Ovary (tissue), 3 donors: Measurements from ENCODE around the gene SLC39A11.

Source experiments
- CTCF ChIP-seq, 3 donors: fragments of 450-650 bp in 2 of 3; fragments of 200-600 bp in 1 of 3; IDR thresholded peaks; one replicate each; pipeline versions ENCODE4 v1.5.1 to v1.8.0; 2016 to 2022; ENCODE audit warnings: antibody characterized with exemption in 3 of 3, mild to moderate bottlenecking in 1 of 3
- EP300 ChIP-seq: sonication (generic); formaldehyde crosslinking; IDR thresholded peaks from one replicate; pipeline ENCODE4 v1.6.1; 2017; ENCODE audit warnings: antibody characterized with exemption
- POLR2A ChIP-seq: fragments of 450-650 bp; IDR thresholded peaks from one replicate; pipeline ENCODE4 v1.6.1; 2017; ENCODE audit warnings: antibody characterized with exemption, mild to moderate bottlenecking, moderate library complexity
- donor health status: DM: no; HTN: no; CAD: no.

GRCh38 chr17:73069841-73070240, 22.6 kb downstream of the SLC39A11 start:
- TF ChIP-seq CTCF (IDR thresholded peaks at IDR 0.05) (no peak), POLR2A (no peak), EP300 (no peak)
